Neural cell (in vitro differentiated cells): Measurements from ENCODE around the gene EIF2S3B. TPM values are rescaled to one million over a fixed set of nuclear protein-coding genes. Genes with fewer than 3 reads are reported as not detected.

Experiments
- H2AFZ ChIP-seq: fragments of 200-600, 300-800 bp; sonication (generic), shearing (Covaris generic); 2 replicates; pipeline ENCODE4 v1.6.0; 2014; ENCODE audit warnings: low read depth, mild to moderate bottlenecking, antibody characterized with exemption, low read length, moderate library complexity
- H3F3A ChIP-seq: fragments of 200-600 bp; shearing (Covaris generic); 2 replicates; pipeline ENCODE4 v1.6.1; 2016; ENCODE audit warnings: mild to moderate bottlenecking, moderate library complexity, mixed read lengths, antibody characterized with exemption, low read length; ENCODE audit not compliant: insufficient read depth, poor library complexity, severe bottlenecking
- H3K27ac ChIP-seq: fragments of 200-600, 300-800 bp; sonication (generic), shearing (Covaris generic); 2 replicates; pipeline ENCODE4 v1.5.1; 2014; ENCODE audit warnings: mild to moderate bottlenecking, low read length, moderate library complexity
- H3K27me3 ChIP-seq: fragments of 300-800, 200-600 bp; sonication (generic), shearing (Covaris generic); 2 replicates; pipeline ENCODE4 v1.6.0; 2014; ENCODE audit warnings: mild to moderate bottlenecking, low read depth, low read length, moderate library complexity; ENCODE audit not compliant: insufficient read depth
- H3K36me3 ChIP-seq: fragments of 300-800, 200-600 bp; sonication (generic), shearing (Covaris generic); 2 replicates; pipeline ENCODE4 v1.5.1; 2014; ENCODE audit warnings: mild to moderate bottlenecking, antibody characterized with exemption, low read length, moderate library complexity; ENCODE audit not compliant: insufficient read depth
- H3K4me2 ChIP-seq: fragments of 300-800, 200-600 bp; sonication (generic), shearing (Covaris generic); 2 replicates; pipeline ENCODE4 v1.6.0; 2014; ENCODE audit warnings: mild to moderate bottlenecking, low read length
- H3K4me3 ChIP-seq: fragments of 300-800, 200-600 bp; sonication (generic), shearing (Covaris generic); 2 replicates; pipeline ENCODE4 v1.5.1; 2014; ENCODE audit warnings: mild to moderate bottlenecking, low read length, moderate library complexity
- H3K79me2 ChIP-seq: fragments of 200-600 bp; shearing (Covaris generic); replicated peaks from 2 replicates; pipeline ENCODE4 v1.6.0; 2014; ENCODE audit warnings: mild to moderate bottlenecking, low read length, moderate library complexity; ENCODE audit not compliant: insufficient read depth
- H3K9ac ChIP-seq: fragments of 300-800, 200-600 bp; sonication (generic), shearing (Covaris generic); 2 replicates; pipeline ENCODE4 v1.6.1; 2016; ENCODE audit warnings: mild to moderate bottlenecking, low read length, mixed read lengths
- H3K9me2 ChIP-seq: fragments of 200-600 bp; shearing (Covaris generic); 2 replicates; pipeline ENCODE4 v1.6.1; 2016; ENCODE audit warnings: mild to moderate bottlenecking, low read length, mixed read lengths; ENCODE audit not compliant: insufficient read depth
- H3K9me3 ChIP-seq: fragments of 200-600, 300-800 bp; sonication (generic), shearing (Covaris generic); 2 replicates; pipeline ENCODE4 v1.6.1; 2016; ENCODE audit warnings: mild to moderate bottlenecking, mixed run types, low read length, moderate library complexity, mixed read lengths
- H4K20me1 ChIP-seq: fragments of 200-600 bp; shearing (Covaris generic); 2 replicates; pipeline ENCODE4 v1.6.1; 2016; ENCODE audit warnings: mild to moderate bottlenecking, mixed run types; ENCODE audit not compliant: insufficient read depth
- CTCF ChIP-seq: fragments of 450-650 bp; IDR thresholded peaks from 2 replicates; pipeline ENCODE4 v1.5.1; 2014; ENCODE audit warnings: antibody characterized with exemption, mild to moderate bottlenecking, moderate library complexity; ENCODE audit not compliant: poor library complexity, severe bottlenecking
- EP300 ChIP-seq: fragments of 450-650 bp; conservative IDR thresholded peaks from 2 replicates; pipeline ENCODE4 v1.6.1; 2014; ENCODE audit warnings: antibody characterized with exemption, mild to moderate bottlenecking, moderate library complexity; ENCODE audit not compliant: poor library complexity, severe bottlenecking
- EZH2 ChIP-seq: fragments of 200-600, 300-800 bp; shearing (Covaris generic), sonication (generic); IDR thresholded peaks from 2 replicates; pipeline ENCODE4 v1.6.1; 2014; ENCODE audit warnings: antibody characterized with exemption, low read length, borderline replicate concordance, mild to moderate bottlenecking; ENCODE audit not compliant: insufficient read depth, poor library complexity, severe bottlenecking
- MXI1 ChIP-seq: fragments of 450-650 bp; conservative IDR thresholded peaks from 2 replicates; pipeline ENCODE4 v1.6.1; 2014; ENCODE audit warnings: antibody characterized with exemption, mild to moderate bottlenecking; ENCODE audit not compliant: poor library complexity, severe bottlenecking
- POLR2AphosphoS5 ChIP-seq: IDR thresholded peaks from 2 replicates; pipeline ENCODE4 v1.6.1; 2012
- RAD21 ChIP-seq: fragments of 450-650 bp; conservative IDR thresholded peaks from 2 replicates; pipeline ENCODE4 v1.6.1; 2014; ENCODE audit warnings: antibody characterized with exemption, mild to moderate bottlenecking, moderate library complexity
- SMC3 ChIP-seq: fragments of 450-650 bp; conservative IDR thresholded peaks from 2 replicates; pipeline ENCODE4 v1.6.1; 2014; ENCODE audit warnings: antibody characterized with exemption, mild to moderate bottlenecking, moderate library complexity; ENCODE audit not compliant: poor library complexity
- TAF1 ChIP-seq: IDR thresholded peaks from 2 replicates; pipeline ENCODE4 v1.6.1; 2012; ENCODE audit warnings: low read depth
- polyA plus RNA-seq: library from polyadenylated mRNA; depleted of rRNA; stranded (reverse); fragments of >200 nt; gene quantifications from 2 replicates; pipeline ENCODE4 v1.2.3, GENCODE V29; 2014
- TF ChIP-seq, protein P1 (sequence below): IDR thresholded peaks from 2 replicates; pipeline ENCODE4 v1.6.1; 2012; ENCODE audit warnings: borderline replicate concordance

EIF2S3B gene
- polyA plus RNA-seq, 1 donor from 2014 or later, result 3.6 TPM

DNA sequence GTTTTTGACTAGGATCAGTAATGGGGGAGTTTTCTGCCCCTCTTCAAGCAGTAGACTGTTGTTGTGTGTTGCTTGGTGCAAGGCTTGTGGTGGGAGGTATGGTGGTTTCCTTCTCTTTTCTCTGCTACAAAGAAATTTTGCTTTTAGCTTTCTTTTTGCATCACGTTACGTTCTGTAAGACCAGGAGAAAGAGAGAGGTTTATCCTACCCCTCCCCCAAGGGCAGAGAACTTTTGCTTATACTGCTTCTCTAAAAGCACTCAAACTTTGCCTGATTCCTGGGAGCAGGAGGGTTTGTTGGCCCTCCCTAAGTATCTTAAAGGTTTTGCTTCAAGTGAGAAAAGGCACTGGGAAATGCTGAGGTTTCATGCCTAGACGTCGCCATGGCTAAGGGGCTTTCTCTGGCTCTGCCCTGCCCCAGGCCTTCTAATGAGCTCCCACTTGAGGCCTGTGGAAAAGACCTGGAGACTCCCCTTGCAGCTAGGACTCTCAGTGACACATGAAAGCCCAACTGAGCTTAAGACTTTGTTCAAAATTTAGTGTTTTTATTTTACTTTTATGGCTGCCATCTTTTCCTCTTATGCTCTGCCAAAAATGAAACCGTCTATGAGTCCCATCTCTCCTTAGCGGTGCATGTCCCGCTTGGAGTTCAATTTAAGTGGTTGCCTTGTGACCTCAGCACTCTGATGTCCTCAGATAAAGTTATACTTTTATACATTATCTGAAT lies 49.2 kb downstream of the EIF2S3B start:
- H3K79me2 ChIP-seq, result no peaks in the 10 kb centered on the region
- H3K4me2 ChIP-seq, result no peak overlapping the region
- no peaks in the 10 kb centered on the region for H3K36me3 ChIP-seq
- no peak overlapping the region for H3K4me3 ChIP-seq
- no peaks in the 10 kb centered on the region for H3F3A ChIP-seq
- no peaks in the 10 kb centered on the region for H4K20me1 ChIP-seq
- no peak overlapping the region for H3K27ac ChIP-seq
- TF ChIP-seq SMC3 (no peak), EZH2 (no peak), MXI1 (no peak), CTCF (no peak), TAF1 (no peak), EP300 (no peak), POLR2AphosphoS5 (no peak), RAD21 (no peak)
- TF ChIP-seq, protein P1, sequence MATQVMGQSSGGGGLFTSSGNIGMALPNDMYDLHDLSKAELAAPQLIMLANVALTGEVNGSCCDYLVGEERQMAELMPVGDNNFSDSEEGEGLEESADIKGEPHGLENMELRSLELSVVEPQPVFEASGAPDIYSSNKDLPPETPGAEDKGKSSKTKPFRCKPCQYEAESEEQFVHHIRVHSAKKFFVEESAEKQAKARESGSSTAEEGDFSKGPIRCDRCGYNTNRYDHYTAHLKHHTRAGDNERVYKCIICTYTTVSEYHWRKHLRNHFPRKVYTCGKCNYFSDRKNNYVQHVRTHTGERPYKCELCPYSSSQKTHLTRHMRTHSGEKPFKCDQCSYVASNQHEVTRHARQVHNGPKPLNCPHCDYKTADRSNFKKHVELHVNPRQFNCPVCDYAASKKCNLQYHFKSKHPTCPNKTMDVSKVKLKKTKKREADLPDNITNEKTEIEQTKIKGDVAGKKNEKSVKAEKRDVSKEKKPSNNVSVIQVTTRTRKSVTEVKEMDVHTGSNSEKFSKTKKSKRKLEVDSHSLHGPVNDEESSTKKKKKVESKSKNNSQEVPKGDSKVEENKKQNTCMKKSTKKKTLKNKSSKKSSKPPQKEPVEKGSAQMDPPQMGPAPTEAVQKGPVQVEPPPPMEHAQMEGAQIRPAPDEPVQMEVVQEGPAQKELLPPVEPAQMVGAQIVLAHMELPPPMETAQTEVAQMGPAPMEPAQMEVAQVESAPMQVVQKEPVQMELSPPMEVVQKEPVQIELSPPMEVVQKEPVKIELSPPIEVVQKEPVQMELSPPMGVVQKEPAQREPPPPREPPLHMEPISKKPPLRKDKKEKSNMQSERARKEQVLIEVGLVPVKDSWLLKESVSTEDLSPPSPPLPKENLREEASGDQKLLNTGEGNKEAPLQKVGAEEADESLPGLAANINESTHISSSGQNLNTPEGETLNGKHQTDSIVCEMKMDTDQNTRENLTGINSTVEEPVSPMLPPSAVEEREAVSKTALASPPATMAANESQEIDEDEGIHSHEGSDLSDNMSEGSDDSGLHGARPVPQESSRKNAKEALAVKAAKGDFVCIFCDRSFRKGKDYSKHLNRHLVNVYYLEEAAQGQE, result no peak
- no peak overlapping the region for H3K9ac ChIP-seq
- no peaks in the 10 kb centered on the region for H3K9me2 ChIP-seq
- no peaks in the 10 kb centered on the region for H3K9me3 ChIP-seq
- H2AFZ ChIP-seq, result no peak overlapping the region
- H3K27me3 ChIP-seq, result no peaks in the 10 kb centered on the region

DNA sequence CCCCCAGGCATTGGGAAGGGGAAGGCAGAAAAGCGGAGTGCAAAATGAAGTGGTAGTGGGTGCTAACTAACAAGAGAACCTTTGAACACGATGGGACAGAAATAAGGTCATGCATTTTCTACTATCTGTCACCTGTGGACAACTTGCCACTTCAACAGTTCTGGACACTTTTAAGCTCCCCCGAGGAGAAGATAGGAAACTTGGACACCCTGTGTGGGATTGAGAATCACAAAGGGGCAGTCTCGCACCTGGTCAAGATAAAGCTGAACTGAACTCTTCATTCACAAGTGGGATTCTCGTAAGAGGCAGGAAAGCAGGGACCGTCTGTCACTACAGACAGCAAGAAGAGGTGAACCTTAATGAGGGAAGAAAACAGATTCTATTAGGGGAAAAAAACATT lies 51.6 kb downstream of the EIF2S3B start:
- Histone ChIP-seq H3K36me3 (no peaks in the 10 kb centered on the region), H3K27ac (no peak overlapping the region), H3K9ac (no peak overlapping the region), H3K27me3 (no peaks in the 10 kb centered on the region), H3K4me2 (no peak overlapping the region), H3K4me3 (no peak overlapping the region), H4K20me1 (no peaks in the 10 kb centered on the region), H3K9me2 (no peaks in the 10 kb centered on the region), H3F3A (no peaks in the 10 kb centered on the region), H2AFZ (no peak overlapping the region), H3K79me2 (no peaks in the 10 kb centered on the region), H3K9me3 (no peaks in the 10 kb centered on the region)
- no peak for TF ChIP-seq MXI1
- TF ChIP-seq EZH2, result no peak
- no peak for TF ChIP-seq RAD21
- TF ChIP-seq, protein P1, result no peak
- TF ChIP-seq CTCF, result no peak
- no peak for TF ChIP-seq EP300
- no peak for TF ChIP-seq POLR2AphosphoS5
- TF ChIP-seq SMC3, result no peak
- TF ChIP-seq TAF1, result no peak
